ENCODE measurements around the gene RNF10. TPM values are rescaled to one million over a fixed set of nuclear protein-coding genes. Genes with fewer than 3 reads are reported as not detected.

RNF10 gene
- polyA plus RNA-seq, 1 donor (not counting 4 experiments of a cell fraction or from before 2014, with no cell fraction given): 60.3 TPM

- DNase-seq (ENCODE audit: low read depth, low spot score) (no peak), FAIRE-seq (no peak)
- peaks cover 43% of the 10 kb centered on the region for H4K20me1 ChIP-seq (ENCODE audit: control insufficient read depth, extremely low read depth, insufficient read depth, low read length)
- peaks cover 3% of the 10 kb centered on the region for H3K9me1 ChIP-seq (ENCODE audit: control insufficient read depth, extremely low read depth, insufficient read depth, low read length)
- peaks cover 10 to 22% of the 10 kb centered on the region in 2 experiments for H3K36me3 ChIP-seq (ENCODE audit: control insufficient read depth in 2 of 2, extremely low read depth in 1 of 2, insufficient read depth in 2 of 2, low read length in 2 of 2)
- no peak for TF ChIP-seq EZH2 (IDR thresholded peaks at IDR 0.05; ENCODE audit: low read length)
- no peak for TF ChIP-seq CTCF (optimal IDR thresholded peaks at IDR 0.05 in 1 of 3, IDR thresholded peaks at IDR 0.05 in 1 of 3, conservative IDR thresholded peaks at IDR 0.05 in 1 of 3; ENCODE audit: extremely low read depth in 1 of 3, insufficient read depth in 2 of 3, low read length in 3 of 3)
- H3K9me3 ChIP-seq (ENCODE audit: control insufficient read depth, low read depth, low read length): no peaks in the 10 kb centered on the region
- peaks cover 97% of the 10 kb centered on the region for H3K79me2 ChIP-seq (ENCODE audit: control insufficient read depth, insufficient read depth, low read length)
- dilution Hi-C loops (cut with MboI; ENCODE audit: extremely low pct_ligation_motif_present, low sequenced_read_pairs): no loop called here
- H3K4me1 ChIP-seq (ENCODE audit: control insufficient read depth, extremely low read depth, insufficient read depth, low read length): peaks cover 38% of the 10 kb centered on the region
- H3K4me3 ChIP-seq (ENCODE audit: control insufficient read depth in 2 of 3, extremely low read depth in 1 of 3, insufficient read depth in 2 of 3, low read depth in 1 of 3, low read length in 3 of 3): no peak overlapping the region
- H3K27me3 ChIP-seq (ENCODE audit: control insufficient read depth, extremely low read depth, insufficient read depth, low read length): no peaks in the 10 kb centered on the region
- no peak overlapping the region for H3K4me2 ChIP-seq (ENCODE audit: control insufficient read depth, extremely low read depth, insufficient read depth, low read depth, low read length)
- no peak overlapping the region for H2AFZ ChIP-seq (ENCODE audit: control insufficient read depth, low read length)
- H3K27ac ChIP-seq (ENCODE audit: control insufficient read depth, insufficient read depth, low read length): no peak overlapping the region
- no peak overlapping the region for H3K9ac ChIP-seq (ENCODE audit: control insufficient read depth, extremely low read depth, insufficient read depth, low read length)
These were observed 6.3 kb downstream of the RNF10 start for GRCh38 chr12:120540445-120540844.

GRCh38 chr12:120542166-120542565, 8.0 kb downstream of the RNF10 start:
- dilution Hi-C loops (cut with MboI; ENCODE audit: extremely low pct_ligation_motif_present, low sequenced_read_pairs): no loop called here

More at GRCh38 chr12:120542166-120542565, 8.0 kb downstream of the RNF10 start:
- no peak for DNase-seq (ENCODE audit: low read depth, low spot score)
- Histone ChIP-seq H3K9me3 (ENCODE audit: control insufficient read depth, low read depth, low read length) (no peaks in the 10 kb centered on the region), H3K27ac (ENCODE audit: control insufficient read depth, insufficient read depth, low read length) (no peak overlapping the region), H3K36me3 (ENCODE audit: control insufficient read depth in 2 of 2, extremely low read depth in 1 of 2, insufficient read depth in 2 of 2, low read length in 2 of 2) (peaks cover 15 to 24% of the 10 kb centered on the region in 2 experiments), H3K9me1 (ENCODE audit: control insufficient read depth, extremely low read depth, insufficient read depth, low read length) (peaks cover 3% of the 10 kb centered on the region), H3K9ac (ENCODE audit: control insufficient read depth, extremely low read depth, insufficient read depth, low read length) (no peak overlapping the region), H3K79me2 (ENCODE audit: control insufficient read depth, insufficient read depth, low read length) (peaks cover 95% of the 10 kb centered on the region), H2AFZ (ENCODE audit: control insufficient read depth, low read length) (no peak overlapping the region), H3K27me3 (ENCODE audit: control insufficient read depth, extremely low read depth, insufficient read depth, low read length) (no peaks in the 10 kb centered on the region), H3K4me1 (ENCODE audit: control insufficient read depth, extremely low read depth, insufficient read depth, low read length) (peaks cover 23% of the 10 kb centered on the region), H4K20me1 (ENCODE audit: control insufficient read depth, extremely low read depth, insufficient read depth, low read length) (peaks cover 29% of the 10 kb centered on the region), H3K4me2 (ENCODE audit: control insufficient read depth, extremely low read depth, insufficient read depth, low read depth, low read length) (no peak overlapping the region), H3K4me3 (ENCODE audit: control insufficient read depth in 2 of 3, extremely low read depth in 1 of 3, insufficient read depth in 2 of 3, low read depth in 1 of 3, low read length in 3 of 3) (no peak overlapping the region)
- no peak for FAIRE-seq
- TF ChIP-seq EZH2 (IDR thresholded peaks at IDR 0.05; ENCODE audit: low read length) (no peak), CTCF (optimal IDR thresholded peaks at IDR 0.05 in 1 of 3, IDR thresholded peaks at IDR 0.05 in 1 of 3, conservative IDR thresholded peaks at IDR 0.05 in 1 of 3; ENCODE audit: extremely low read depth in 1 of 3, insufficient read depth in 2 of 3, low read length in 3 of 3) (no peak)
